Measurements from ENCODE around the gene MAP1LC3B2.

GRCh38 chr12:116604951-116605641 lies 45.9 kb downstream of the MAP1LC3B2 start:
- no peak for TF ChIP-seq CTCF (IDR thresholded peaks at IDR 0.05 in 2 of 3, conservative IDR thresholded peaks at IDR 0.05 in 1 of 3; ENCODE audit: control insufficient read depth in 2 of 3, extremely low read depth in 1 of 3, insufficient read depth in 1 of 3, low read depth in 3 of 3, low read length in 3 of 3)
- no peak for TF ChIP-seq RBBP5 (conservative IDR thresholded peaks at IDR 0.05)
- TF ChIP-seq PAX8 (IDR thresholded peaks at IDR 0.05), result no peak
- TF ChIP-seq GABPA (IDR thresholded peaks at IDR 0.05; ENCODE audit: low read depth), result no peak
- TF ChIP-seq EP300 (IDR thresholded peaks at IDR 0.05; ENCODE audit: borderline replicate concordance in 1 of 2, control insufficient read depth in 1 of 2, low read depth in 2 of 2, low read length in 2 of 2), result no peak
- no peak for TF ChIP-seq CBFB (IDR thresholded peaks at IDR 0.05; ENCODE audit: low read depth)
- no peak for TF ChIP-seq GATAD2B (conservative IDR thresholded peaks at IDR 0.05; ENCODE audit: low read depth)
- no peak for TF ChIP-seq EZH2 (IDR thresholded peaks at IDR 0.05; ENCODE audit: borderline replicate concordance, control insufficient read depth, low read depth, low read length)
- no peak for TF ChIP-seq MEF2A (IDR thresholded peaks at IDR 0.05; ENCODE audit: insufficient read depth, low read depth, low read length)
